HEK293 (cell line): ENCODE measurements around the gene DGCR8.

Experiments used
- CTCF ChIA-PET: fragments of 350-600 bp; formaldehyde crosslinking; extraction: SDS; loops from one replicate; lab custom pipeline; 2021; ENCODE audit warnings: antibody characterized with exemption; lab: Yijun Ruan, JAX
- POLR2A ChIA-PET: fragments of 300-600 bp; formaldehyde crosslinking; extraction: SDS; loops from one replicate; lab custom pipeline; 2020; ENCODE audit warnings: antibody characterized with exemption, inconsistent platforms; lab: Yijun Ruan, JAX
- H3K27ac ChIP-seq: fragments of 200-500 bp; sonication (Bioruptor generic); 2 replicates; pipeline ENCODE4 v1.5.1; 2014; ENCODE audit warnings: low read depth, low read length, control low read depth, inconsistent platforms; ENCODE audit errors: extremely low read depth
- H3K36me3 ChIP-seq, 2 experiments: fragments of 200-500 bp in 1 of 2; sonication (Bioruptor generic) in 1 of 2; 1 replicate in 1 of 2; 2 replicates in 1 of 2; pipeline ENCODE4 v1.5.1; 2014 to 2017; ENCODE audit warnings: inconsistent platforms in 2 of 2, low read length in 2 of 2; ENCODE audit not compliant: control insufficient read depth in 2 of 2, insufficient read depth in 1 of 2
- H3K4me1 ChIP-seq: fragments of 200-500 bp; sonication (Bioruptor generic); 2 replicates; pipeline ENCODE4 v1.5.1; 2014; ENCODE audit warnings: mild to moderate bottlenecking, low read length, inconsistent platforms; ENCODE audit not compliant: control insufficient read depth, insufficient read depth
- H3K4me3 ChIP-seq: 2 replicates; pipeline ENCODE4 v1.5.1; 2011; ENCODE audit warnings: low read depth, mild to moderate bottlenecking, control low read depth, low read length, moderate library complexity
- H3K9me3 ChIP-seq: fragments of 200-500 bp; sonication (Bioruptor generic); 2 replicates; pipeline ENCODE4 v1.5.1; 2014; ENCODE audit warnings: low read depth, low read length, inconsistent platforms; ENCODE audit not compliant: control insufficient read depth, insufficient read depth
- BCL11A ChIP-seq: fragments of 450-650 bp; formaldehyde crosslinking; IDR thresholded peaks from 2 replicates; pipeline ENCODE4 v1.5.1; 2016; ENCODE audit warnings: low read depth, missing biosample characterization, missing genetic modification characterization
- EGR2 ChIP-seq: fragments of 450-650 bp; formaldehyde crosslinking; IDR thresholded peaks from 2 replicates; pipeline ENCODE4 v1.5.1; 2016; ENCODE audit warnings: low read depth, missing biosample characterization, missing genetic modification characterization
- GLI2 ChIP-seq: fragments of 450-650 bp; formaldehyde crosslinking; IDR thresholded peaks from 2 replicates; pipeline ENCODE4; 2017; ENCODE audit warnings: missing biosample characterization, missing genetic modification characterization, low read depth, borderline replicate concordance
- GLIS2 ChIP-seq: fragments of 450-650 bp; formaldehyde crosslinking; IDR thresholded peaks from 2 replicates; pipeline ENCODE4 v1.5.1; 2016; ENCODE audit warnings: missing biosample characterization, missing genetic modification characterization
- KLF8 ChIP-seq: fragments of 450-650 bp; formaldehyde crosslinking; IDR thresholded peaks from 2 replicates; pipeline ENCODE4 v1.5.1; 2016; ENCODE audit warnings: missing biosample characterization, missing genetic modification characterization
- ZBTB1 ChIP-seq: fragments of 450-650 bp; formaldehyde crosslinking; IDR thresholded peaks from 2 replicates; pipeline ENCODE4 v1.5.1; 2016; ENCODE audit warnings: missing biosample characterization, missing genetic modification characterization
- ZBTB8A ChIP-seq: fragments of 450-650 bp; formaldehyde crosslinking; IDR thresholded peaks from 2 replicates; pipeline ENCODE4 v1.5.1; 2016; ENCODE audit warnings: missing biosample characterization, missing genetic modification characterization
- ZNF155 ChIP-seq: fragments of 450-650 bp; formaldehyde crosslinking; IDR thresholded peaks from 2 replicates; pipeline ENCODE4 v1.5.1; 2016; ENCODE audit warnings: missing biosample characterization, missing genetic modification characterization
- ZNF169 ChIP-seq: fragments of 450-650 bp; formaldehyde crosslinking; IDR thresholded peaks from 2 replicates; pipeline ENCODE4 v1.5.1; 2016; ENCODE audit warnings: missing biosample characterization, missing genetic modification characterization
- ZNF266 ChIP-seq: fragments of 450-650 bp; formaldehyde crosslinking; IDR thresholded peaks from 2 replicates; pipeline ENCODE4 v1.5.1; 2016; ENCODE audit warnings: missing biosample characterization, missing genetic modification characterization, low read depth
- ZNF473 ChIP-seq: fragments of 450-650 bp; formaldehyde crosslinking; IDR thresholded peaks from 2 replicates; pipeline ENCODE4 v1.5.1; 2017; ENCODE audit warnings: missing biosample characterization, missing genetic modification characterization
- ZNF560 ChIP-seq: fragments of 450-650 bp; formaldehyde crosslinking; IDR thresholded peaks from 2 replicates; pipeline ENCODE4 v1.5.1; 2017; ENCODE audit warnings: missing biosample characterization, missing genetic modification characterization, borderline replicate concordance
- ZNF660 ChIP-seq: fragments of 450-650 bp; IDR thresholded peaks from 2 replicates; pipeline ENCODE4 v1.5.1; 2018; ENCODE audit warnings: missing biosample characterization, mild to moderate bottlenecking, missing genetic modification characterization
- ZNF777 ChIP-seq: fragments of 450-650 bp; formaldehyde crosslinking; IDR thresholded peaks from 2 replicates; pipeline ENCODE4 v1.5.1; 2017; ENCODE audit warnings: missing biosample characterization, missing genetic modification characterization, borderline replicate concordance
- ZNF792 ChIP-seq: fragments of 450-650 bp; formaldehyde crosslinking; IDR thresholded peaks from 2 replicates; pipeline ENCODE4 v1.5.1; 2016; ENCODE audit warnings: missing biosample characterization, missing genetic modification characterization
- ZNF830 ChIP-seq: fragments of 450-650 bp; IDR thresholded peaks from 2 replicates; pipeline ENCODE4 v1.5.0; 2018; ENCODE audit warnings: missing biosample characterization, missing genetic modification characterization, low read depth, mild to moderate bottlenecking, moderate library complexity
- ZSCAN23 ChIP-seq: fragments of 450-650 bp; formaldehyde crosslinking; IDR thresholded peaks from 2 replicates; pipeline ENCODE4 v1.5.1; 2016; ENCODE audit warnings: missing biosample characterization, missing genetic modification characterization
- TF ChIP-seq, protein P1 (sequence below): fragments of 450-650 bp; IDR thresholded peaks from 2 replicates; pipeline ENCODE4 v1.5.1; 2018; ENCODE audit warnings: missing biosample characterization, mild to moderate bottlenecking, missing genetic modification characterization
- TF ChIP-seq, protein P2 (sequence below): fragments of 450-650 bp; formaldehyde crosslinking; IDR thresholded peaks from 2 replicates; pipeline ENCODE4 v1.5.1; 2016; ENCODE audit warnings: missing biosample characterization, missing genetic modification characterization
- TF ChIP-seq, protein P3 (sequence below): fragments of 450-650 bp; formaldehyde crosslinking; IDR thresholded peaks from 2 replicates; pipeline ENCODE4 v1.5.1; 2016; ENCODE audit warnings: missing biosample characterization, missing genetic modification characterization, low read depth
- TF ChIP-seq, protein P4 (sequence below): fragments of 450-650 bp; formaldehyde crosslinking; IDR thresholded peaks from 2 replicates; pipeline ENCODE4 v1.5.1; 2017; ENCODE audit warnings: missing biosample characterization, missing genetic modification characterization
- TF ChIP-seq, protein P5 (sequence below): fragments of 450-650 bp; formaldehyde crosslinking; conservative IDR thresholded peaks from 2 replicates; pipeline ENCODE4 v1.5.1; 2016; ENCODE audit warnings: low read depth, missing biosample characterization, missing genetic modification characterization
- TF ChIP-seq, protein P6 (sequence below): fragments of 450-650 bp; formaldehyde crosslinking; IDR thresholded peaks from 2 replicates; pipeline ENCODE4 v1.5.1; 2017; ENCODE audit warnings: missing biosample characterization, missing genetic modification characterization

Gene DGCR8

DNA sequence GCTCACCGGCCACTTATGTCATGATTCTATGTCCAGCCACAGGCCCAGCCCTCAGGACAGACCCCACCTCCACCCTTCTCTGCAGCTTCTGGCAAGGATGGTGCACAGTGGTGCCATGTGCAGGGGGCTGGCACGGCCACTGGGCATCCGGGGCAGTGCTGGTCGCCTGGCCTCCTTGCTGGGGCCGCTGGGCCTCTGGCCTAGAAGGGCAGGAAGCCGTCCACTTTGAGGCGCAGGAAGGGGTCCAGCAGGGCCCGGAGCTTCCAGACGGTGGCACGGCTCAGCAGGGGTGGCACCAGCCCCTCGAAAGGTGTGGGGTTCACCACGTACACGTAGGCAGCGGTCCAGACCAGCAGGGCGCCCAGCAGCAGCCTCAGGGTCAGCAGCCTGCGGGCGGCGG is 68.4 kb downstream of the DGCR8 start:
- POLR2A ChIA-PET, result interaction anchor here (1.2 kb wide), 1 partner anchor 11 kb away, joined by 3 read pairs; no protein-coding TSS in a partner anchor
- H3K4me1 ChIP-seq, result no peaks in the 10 kb centered on the region
- peaks cover 0 to 17% of the 10 kb centered on the region in 2 experiments; a peak in 1 of 3 replicates for H3K36me3 ChIP-seq
- no peak overlapping the region for H3K27ac ChIP-seq
- TF ChIP-seq, protein P1, sequence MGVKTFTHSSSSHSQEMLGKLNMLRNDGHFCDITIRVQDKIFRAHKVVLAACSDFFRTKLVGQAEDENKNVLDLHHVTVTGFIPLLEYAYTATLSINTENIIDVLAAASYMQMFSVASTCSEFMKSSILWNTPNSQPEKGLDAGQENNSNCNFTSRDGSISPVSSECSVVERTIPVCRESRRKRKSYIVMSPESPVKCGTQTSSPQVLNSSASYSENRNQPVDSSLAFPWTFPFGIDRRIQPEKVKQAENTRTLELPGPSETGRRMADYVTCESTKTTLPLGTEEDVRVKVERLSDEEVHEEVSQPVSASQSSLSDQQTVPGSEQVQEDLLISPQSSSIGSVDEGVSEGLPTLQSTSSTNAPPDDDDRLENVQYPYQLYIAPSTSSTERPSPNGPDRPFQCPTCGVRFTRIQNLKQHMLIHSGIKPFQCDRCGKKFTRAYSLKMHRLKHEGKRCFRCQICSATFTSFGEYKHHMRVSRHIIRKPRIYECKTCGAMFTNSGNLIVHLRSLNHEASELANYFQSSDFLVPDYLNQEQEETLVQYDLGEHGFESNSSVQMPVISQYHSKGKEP, result no peak
- TF ChIP-seq ZNF792 (tag by site-specific recombination) (no peak), ZNF777 (tag by site-specific recombination) (no peak), BCL11A (no peak), ZNF266 (tag by site-specific recombination) (no peak), ZNF473 (tag by site-specific recombination) (no peak), ZNF830 (tag by site-specific recombination) (no peak), GLI2 (tag by site-specific recombination) (no peak), EGR2 (no peak), ZNF660 (tag by site-specific recombination) (no peak), ZBTB8A (tag by site-specific recombination) (no peak), ZNF169 (tag by site-specific recombination) (no peak), ZNF155 (tag by site-specific recombination) (no peak)
- TF ChIP-seq, protein P2, sequence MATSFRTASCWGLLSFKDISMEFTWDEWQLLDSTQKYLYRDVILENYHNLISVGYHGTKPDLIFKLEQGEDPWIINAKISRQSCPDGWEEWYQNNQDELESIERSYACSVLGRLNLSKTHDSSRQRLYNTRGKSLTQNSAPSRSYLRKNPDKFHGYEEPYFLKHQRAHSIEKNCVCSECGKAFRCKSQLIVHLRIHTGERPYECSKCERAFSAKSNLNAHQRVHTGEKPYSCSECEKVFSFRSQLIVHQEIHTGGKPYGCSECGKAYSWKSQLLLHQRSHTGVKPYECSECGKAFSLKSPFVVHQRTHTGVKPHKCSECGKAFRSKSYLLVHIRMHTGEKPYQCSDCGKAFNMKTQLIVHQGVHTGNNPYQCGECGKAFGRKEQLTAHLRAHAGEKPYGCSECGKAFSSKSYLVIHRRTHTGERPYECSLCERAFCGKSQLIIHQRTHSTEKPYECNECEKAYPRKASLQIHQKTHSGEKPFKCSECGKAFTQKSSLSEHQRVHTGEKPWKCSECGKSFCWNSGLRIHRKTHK (tag by site-specific recombination), result no peak
- TF ChIP-seq, protein P3, sequence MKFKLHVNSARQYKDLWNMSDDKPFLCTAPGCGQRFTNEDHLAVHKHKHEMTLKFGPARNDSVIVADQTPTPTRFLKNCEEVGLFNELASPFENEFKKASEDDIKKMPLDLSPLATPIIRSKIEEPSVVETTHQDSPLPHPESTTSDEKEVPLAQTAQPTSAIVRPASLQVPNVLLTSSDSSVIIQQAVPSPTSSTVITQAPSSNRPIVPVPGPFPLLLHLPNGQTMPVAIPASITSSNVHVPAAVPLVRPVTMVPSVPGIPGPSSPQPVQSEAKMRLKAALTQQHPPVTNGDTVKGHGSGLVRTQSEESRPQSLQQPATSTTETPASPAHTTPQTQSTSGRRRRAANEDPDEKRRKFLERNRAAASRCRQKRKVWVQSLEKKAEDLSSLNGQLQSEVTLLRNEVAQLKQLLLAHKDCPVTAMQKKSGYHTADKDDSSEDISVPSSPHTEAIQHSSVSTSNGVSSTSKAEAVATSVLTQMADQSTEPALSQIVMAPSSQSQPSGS (tag by site-specific recombination), result no peak
- TF ChIP-seq, protein P4, sequence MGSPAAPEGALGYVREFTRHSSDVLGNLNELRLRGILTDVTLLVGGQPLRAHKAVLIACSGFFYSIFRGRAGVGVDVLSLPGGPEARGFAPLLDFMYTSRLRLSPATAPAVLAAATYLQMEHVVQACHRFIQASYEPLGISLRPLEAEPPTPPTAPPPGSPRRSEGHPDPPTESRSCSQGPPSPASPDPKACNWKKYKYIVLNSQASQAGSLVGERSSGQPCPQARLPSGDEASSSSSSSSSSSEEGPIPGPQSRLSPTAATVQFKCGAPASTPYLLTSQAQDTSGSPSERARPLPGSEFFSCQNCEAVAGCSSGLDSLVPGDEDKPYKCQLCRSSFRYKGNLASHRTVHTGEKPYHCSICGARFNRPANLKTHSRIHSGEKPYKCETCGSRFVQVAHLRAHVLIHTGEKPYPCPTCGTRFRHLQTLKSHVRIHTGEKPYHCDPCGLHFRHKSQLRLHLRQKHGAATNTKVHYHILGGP (tag by site-specific recombination), result no peak
- no peaks in the 10 kb centered on the region for H3K9me3 ChIP-seq
- no peak overlapping the region for H3K4me3 ChIP-seq
- CTCF ChIA-PET, result interaction anchor here (0.6 to 1.4 kb wide), 2 partner anchors 9 to 632 kb away, joined by 3 to 5 read pairs; no protein-coding TSS in a partner anchor

DNA sequence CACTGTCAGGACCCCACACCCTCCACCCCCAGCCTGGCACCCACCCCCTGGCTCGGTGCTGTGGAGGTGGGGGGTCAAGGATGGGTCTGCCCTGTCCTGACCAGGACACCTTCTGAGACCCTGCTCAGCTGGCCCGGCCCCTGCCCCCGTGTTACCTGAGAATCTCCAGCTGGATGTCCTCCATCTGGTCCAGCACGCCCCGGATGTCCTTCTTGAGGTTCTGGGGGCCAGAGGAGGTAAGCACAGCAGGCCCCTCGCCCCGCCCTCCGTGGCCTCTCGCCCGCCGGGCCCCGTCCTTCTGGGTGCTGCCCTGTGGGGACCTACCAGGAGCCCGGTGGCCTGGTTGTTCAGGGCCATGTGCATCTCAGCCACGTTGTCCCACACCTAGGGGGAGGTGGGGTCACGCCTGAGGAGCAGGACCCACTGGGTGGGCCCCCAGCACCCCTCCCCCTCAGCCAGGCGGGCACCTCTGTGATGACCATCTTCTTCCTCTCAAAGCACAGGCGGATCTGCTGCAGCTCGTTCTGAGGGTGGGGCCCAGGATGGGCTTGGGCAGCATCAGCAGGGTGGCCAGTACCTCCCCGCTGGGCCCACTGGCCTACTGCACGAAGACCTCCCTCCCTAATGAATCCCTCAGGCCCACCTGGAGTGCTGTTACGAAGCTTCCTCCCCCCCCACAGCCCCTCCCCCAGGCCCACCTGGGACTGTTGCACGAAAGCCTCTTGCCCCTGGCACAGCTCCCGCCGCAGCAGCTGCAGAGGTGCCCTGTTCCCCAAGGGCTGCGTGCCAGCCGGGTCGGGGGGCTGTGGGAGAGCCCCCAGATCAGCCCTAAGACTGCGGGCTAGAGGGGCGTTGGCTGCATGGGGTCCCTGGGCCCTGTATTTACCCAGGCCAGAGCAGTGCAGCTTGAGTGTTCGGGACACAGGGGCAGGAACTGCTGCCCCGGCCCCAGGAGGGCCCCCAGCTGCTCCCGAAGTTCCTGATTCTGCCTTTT is 69.5 kb downstream of the DGCR8 start:
- Histone ChIP-seq H3K9me3 (no peaks in the 10 kb centered on the region), H3K27ac (no peak overlapping the region), H3K4me1 (no peaks in the 10 kb centered on the region), H3K36me3 (peaks cover 0 to 8% of the 10 kb centered on the region in 2 experiments; a peak in 1 of 3 replicates), H3K4me3 (no peak overlapping the region)
- ChIA-PET CTCF (interaction anchor here (0.7 kb wide), 1 partner anchor 1435 kb away, joined by 3 read pairs; no protein-coding TSS in a partner anchor), POLR2A (no interaction called here)
- TF ChIP-seq, protein P5, sequence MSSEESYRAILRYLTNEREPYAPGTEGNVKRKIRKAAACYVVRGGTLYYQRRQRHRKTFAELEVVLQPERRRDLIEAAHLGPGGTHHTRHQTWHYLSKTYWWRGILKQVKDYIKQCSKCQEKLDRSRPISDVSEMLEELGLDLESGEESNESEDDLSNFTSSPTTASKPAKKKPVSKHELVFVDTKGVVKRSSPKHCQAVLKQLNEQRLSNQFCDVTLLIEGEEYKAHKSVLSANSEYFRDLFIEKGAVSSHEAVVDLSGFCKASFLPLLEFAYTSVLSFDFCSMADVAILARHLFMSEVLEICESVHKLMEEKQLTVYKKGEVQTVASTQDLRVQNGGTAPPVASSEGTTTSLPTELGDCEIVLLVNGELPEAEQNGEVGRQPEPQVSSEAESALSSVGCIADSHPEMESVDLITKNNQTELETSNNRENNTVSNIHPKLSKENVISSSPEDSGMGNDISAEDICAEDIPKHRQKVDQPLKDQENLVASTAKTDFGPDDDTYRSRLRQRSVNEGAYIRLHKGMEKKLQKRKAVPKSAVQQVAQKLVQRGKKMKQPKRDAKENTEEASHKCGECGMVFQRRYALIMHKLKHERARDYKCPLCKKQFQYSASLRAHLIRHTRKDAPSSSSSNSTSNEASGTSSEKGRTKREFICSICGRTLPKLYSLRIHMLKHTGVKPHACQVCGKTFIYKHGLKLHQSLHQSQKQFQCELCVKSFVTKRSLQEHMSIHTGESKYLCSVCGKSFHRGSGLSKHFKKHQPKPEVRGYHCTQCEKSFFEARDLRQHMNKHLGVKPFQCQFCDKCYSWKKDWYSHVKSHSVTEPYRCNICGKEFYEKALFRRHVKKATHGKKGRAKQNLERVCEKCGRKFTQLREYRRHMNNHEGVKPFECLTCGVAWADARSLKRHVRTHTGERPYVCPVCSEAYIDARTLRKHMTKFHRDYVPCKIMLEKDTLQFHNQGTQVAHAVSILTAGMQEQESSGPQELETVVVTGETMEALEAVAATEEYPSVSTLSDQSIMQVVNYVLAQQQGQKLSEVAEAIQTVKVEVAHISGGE (tag by site-specific recombination), result no peak
- TF ChIP-seq ZBTB1 (tag by site-specific recombination) (no peak), GLIS2 (tag by site-specific recombination) (peak; percentile 28; the same call in 1 of the 2 replicates), KLF8 (peak; percentile 46; the same call in 1 of the 2 replicates), ZNF560 (tag by site-specific recombination) (no peak), ZSCAN23 (no peak)
- TF ChIP-seq, protein P6, sequence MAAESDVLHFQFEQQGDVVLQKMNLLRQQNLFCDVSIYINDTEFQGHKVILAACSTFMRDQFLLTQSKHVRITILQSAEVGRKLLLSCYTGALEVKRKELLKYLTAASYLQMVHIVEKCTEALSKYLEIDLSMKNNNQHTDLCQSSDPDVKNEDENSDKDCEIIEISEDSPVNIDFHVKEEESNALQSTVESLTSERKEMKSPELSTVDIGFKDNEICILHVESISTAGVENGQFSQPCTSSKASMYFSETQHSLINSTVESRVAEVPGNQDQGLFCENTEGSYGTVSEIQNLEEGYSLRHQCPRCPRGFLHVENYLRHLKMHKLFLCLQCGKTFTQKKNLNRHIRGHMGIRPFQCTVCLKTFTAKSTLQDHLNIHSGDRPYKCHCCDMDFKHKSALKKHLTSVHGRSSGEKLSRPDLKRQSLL (tag by site-specific recombination), result no peak
